SK-N-SH (cell line): Measurements from ENCODE around the gene DPYSL5. TPM values are rescaled to one million over a fixed set of nuclear protein-coding genes. Genes with fewer than 3 reads are reported as not detected.

Experiments
- CTCF ChIA-PET: fragments of 300-600, 350-600 bp; formaldehyde crosslinking; extraction: SDS; loops from one replicate; lab custom pipeline; 2021; lab: Yijun Ruan, JAX
- POLR2A ChIA-PET: fragments of 350-600 bp; sonication (Branson Sonifier 250); formaldehyde crosslinking; extraction: SDS; loops from one replicate; lab custom pipeline; 2020; ENCODE audit warnings: antibody characterized with exemption, inconsistent platforms; lab: Yijun Ruan, JAX
- DNase-seq: peaks from one replicate; pipeline ENCODE4 v3.0.0; 2012
- H2AFZ ChIP-seq: fragments of 200-600 bp; sonication (generic); 2 replicates; pipeline ENCODE4 v1.8.1; 2016; ENCODE audit warnings: antibody characterized with exemption, mild to moderate bottlenecking, low read depth
- H3F3A ChIP-seq: fragments of 200-600 bp; sonication (generic); replicated peaks from 2 replicates; pipeline ENCODE3; 2016; ENCODE audit warnings: antibody characterized with exemption, mild to moderate bottlenecking; ENCODE audit not compliant: insufficient read depth
- H3K27ac ChIP-seq, 2 experiments: fragments of 200-500 bp in 1 of 2; fragments of 200-600 bp in 1 of 2; sonication (Bioruptor generic) in 1 of 2; sonication (generic), shearing (Covaris generic) in 1 of 2; 2 replicates each; pipeline versions ENCODE4 v1.5.1 to v1.6.1; 2014 to 2016; ENCODE audit warnings: low read depth in 2 of 2, inconsistent platforms in 1 of 2, low read length in 1 of 2, mild to moderate bottlenecking in 1 of 2, mixed read lengths in 1 of 2
- H3K27me3 ChIP-seq: fragments of 200-600 bp; sonication (generic), shearing (Covaris generic); 2 replicates; pipeline ENCODE4 v1.6.1; 2016; ENCODE audit warnings: mixed run types; ENCODE audit not compliant: insufficient read depth
- H3K36me3 ChIP-seq, 2 experiments: fragments of 200-500 bp in 1 of 2; fragments of 200-600 bp in 1 of 2; sonication (Bioruptor generic) in 1 of 2; sonication (generic) in 1 of 2; replicated peaks in 1 of 2; 2 replicates each; pipeline versions ENCODE3 to v1.5.1; 2014 to 2016; ENCODE audit warnings: low read length in 1 of 2, mild to moderate bottlenecking in 1 of 2; ENCODE audit not compliant: insufficient read depth in 2 of 2, control insufficient read depth in 1 of 2
- H3K4me1 ChIP-seq, 2 experiments: fragments of 200-500 bp in 1 of 2; fragments of 200-600 bp in 1 of 2; sonication (Bioruptor generic) in 1 of 2; sonication (generic), shearing (Covaris generic) in 1 of 2; 2 replicates each; pipeline versions ENCODE4 v1.5.1 to v1.6.1; 2014 to 2016; ENCODE audit warnings: low read depth in 1 of 2, low read length in 1 of 2, mixed run types in 1 of 2; ENCODE audit not compliant: insufficient read depth in 2 of 2, control insufficient read depth in 1 of 2
- H3K4me2 ChIP-seq: fragments of 200-600 bp; sonication (generic), shearing (Covaris generic); 2 replicates; pipeline ENCODE4 v1.6.1; 2017; ENCODE audit warnings: mixed run types
- H3K4me3 ChIP-seq, 2 experiments: fragments of 200-500 bp in 1 of 2; fragments of 200-600 bp in 1 of 2; sonication (Bioruptor generic) in 1 of 2; sonication (generic), shearing (Covaris generic) in 1 of 2; 2 replicates each; pipeline versions ENCODE4 v1.5.1 to v1.8.1; 2014 to 2016; ENCODE audit warnings: low read depth in 2 of 2, inconsistent platforms in 1 of 2, low read length in 1 of 2, mild to moderate bottlenecking in 1 of 2, mixed read lengths in 1 of 2, moderate library complexity in 1 of 2
- H3K79me2 ChIP-seq: fragments of 200-600 bp; sonication (generic); 2 replicates; pipeline ENCODE4 v1.8.1; 2017; ENCODE audit warnings: mild to moderate bottlenecking; ENCODE audit not compliant: insufficient read depth
- H3K9ac ChIP-seq: fragments of 200-600 bp; sonication (generic); 2 replicates; pipeline ENCODE4 v1.6.1; 2017; ENCODE audit warnings: mixed run types
- H3K9me2 ChIP-seq: fragments of 200-600 bp; sonication (generic); 2 replicates; pipeline ENCODE4 v1.6.1; 2017; ENCODE audit warnings: mixed run types
- H3K9me3 ChIP-seq: fragments of 200-600 bp; sonication (generic); 2 replicates; pipeline ENCODE4 v1.6.1; 2017; ENCODE audit warnings: mixed run types, mild to moderate bottlenecking, moderate library complexity
- H4K20me1 ChIP-seq: fragments of 200-600 bp; sonication (generic); 2 replicates; pipeline ENCODE4 v1.6.1; 2017; ENCODE audit warnings: mild to moderate bottlenecking, mixed run types; ENCODE audit not compliant: insufficient read depth
- CHD2 ChIP-seq: fragments of 150-350 bp; IDR thresholded peaks from 2 replicates; pipeline ENCODE4 v1.6.1; 2018; ENCODE audit warnings: low read length; ENCODE audit not compliant: partially characterized antibody
- FOXJ3 ChIP-seq: sonication (generic); formaldehyde crosslinking; IDR thresholded peaks from 2 replicates; pipeline ENCODE4 v1.5.1; 2020; ENCODE audit warnings: mild to moderate bottlenecking, missing genetic modification reagents
- GABPA ChIP-seq: IDR thresholded peaks from 2 replicates; pipeline ENCODE4 v1.4.0; 2012; ENCODE audit warnings: low read depth, mild to moderate bottlenecking
- IRF3 ChIP-seq: fragments of 150-350 bp; IDR thresholded peaks from 2 replicates; pipeline ENCODE4 v1.6.1; 2016; ENCODE audit warnings: mild to moderate bottlenecking, low read depth, low read length
- MEF2A ChIP-seq: IDR thresholded peaks from 2 replicates; pipeline ENCODE4 v1.4.0; 2012; ENCODE audit warnings: low read depth, borderline replicate concordance
- RCOR1 ChIP-seq: fragments of 150-350 bp; IDR thresholded peaks from 2 replicates; pipeline ENCODE4 v1.6.1; 2017; ENCODE audit warnings: antibody characterized with exemption, low read length
- RXRA ChIP-seq: IDR thresholded peaks from 2 replicates; pipeline ENCODE4 v1.4.0; 2012; ENCODE audit warnings: low read depth, mild to moderate bottlenecking, borderline replicate concordance
- SIN3A ChIP-seq: IDR thresholded peaks from 2 replicates; pipeline ENCODE4 v1.6.1; 2012; ENCODE audit warnings: low read depth, mild to moderate bottlenecking, low read length, moderate library complexity, borderline replicate concordance
- TCF12 ChIP-seq: IDR thresholded peaks from 2 replicates; pipeline ENCODE4 v1.4.0; 2012
- TEAD4 ChIP-seq: IDR thresholded peaks from 2 replicates; pipeline ENCODE4 v1.4.0; 2012; ENCODE audit warnings: mild to moderate bottlenecking, borderline replicate concordance; ENCODE audit not compliant: insufficient read depth
- WGBS: methylation state at CpG from one replicate; pipeline ENCODE4 v1.1.6; 2017; ENCODE audit warnings: low lambda C conversion rate; 5-methylcytosine and 5-hydroxymethylcytosine counted together
- polyA plus RNA-seq, 3 experiments: library from polyadenylated mRNA; depleted of rRNA; stranded (reverse); fragments of >200 nt; gene quantifications; 2 replicates each; pipeline ENCODE4 v1.2.3, GENCODE V29; 2012
- TF ChIP-seq, protein P1 (sequence below): fragments of 200-600 bp; sonication (generic); IDR thresholded peaks from 2 replicates; pipeline ENCODE4 v1.6.1; 2017; ENCODE audit warnings: antibody characterized with exemption, mild to moderate bottlenecking, moderate library complexity
- TF ChIP-seq, protein P2 (sequence below): IDR thresholded peaks from 2 replicates; pipeline ENCODE4 v1.4.0; 2012; ENCODE audit warnings: low read depth, borderline replicate concordance

Gene DPYSL5
- polyA plus RNA-seq, 1 of the 3 experiments (the other 2 are of a cell fraction) = 0.79 TPM

- Histone ChIP-seq H3K9me3 (no peaks in the 10 kb centered on the region), H3K4me2 (no peak overlapping the region), H3K4me1 (no peaks in the 10 kb centered on the region), H3K79me2 (no peaks in the 10 kb centered on the region), H3K27me3 (no peaks in the 10 kb centered on the region), H3K27ac (no peak overlapping the region), H3K9ac (no peak overlapping the region), H3K9me2 (no peaks in the 10 kb centered on the region), H3K36me3 (no peaks in the 10 kb centered on the region), H4K20me1 (no peaks in the 10 kb centered on the region; the same call in 1 of the 2 replicates), H2AFZ (no peak overlapping the region), H3F3A (no peaks in the 10 kb centered on the region), H3K4me3 (no peak overlapping the region)
- ChIA-PET CTCF (interaction anchor here (0.9 to 25.8 kb wide), 8 partner anchors 10 to 151 kb away, joined by 3 to 257 read pairs (median 5); no protein-coding TSS in a partner anchor), POLR2A (no interaction called here)
- WGBS = 93% methylated on average over 10 of the region's 10 CpGs
- no peak for TF ChIP-seq RXRA
- no peak for DNase-seq
Observed at GRCh38 chr2:26997394-26997793, 149.5 kb downstream of the DPYSL5 start.

DNA sequence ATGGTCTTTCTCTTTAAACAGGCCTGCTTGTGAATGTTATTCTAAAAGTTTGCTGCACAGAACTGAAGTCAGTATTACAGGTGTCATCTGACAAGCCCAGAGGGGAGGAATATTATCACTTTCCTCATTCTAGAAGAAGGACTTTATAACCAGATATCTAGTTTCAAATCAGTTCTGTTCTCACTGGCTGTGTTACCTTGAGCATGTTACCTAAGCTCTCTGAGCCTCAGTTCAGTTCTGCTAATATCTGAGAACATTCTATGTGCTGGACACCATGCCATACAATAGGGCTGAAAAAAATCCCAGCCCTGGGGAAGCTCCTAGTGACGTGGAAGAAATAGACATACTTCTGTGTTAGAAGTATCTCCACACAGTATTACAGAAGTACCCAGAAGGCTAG, 150.4 kb downstream of the DPYSL5 start:
- no peaks in the 10 kb centered on the region for H3K4me1 ChIP-seq
- POLR2A ChIA-PET = interaction anchor here (0.6 kb wide), 1 partner anchor 365 kb away, joined by 3 read pairs; no protein-coding TSS in a partner anchor
- DNase-seq = no peak
- H3K79me2 ChIP-seq = no peaks in the 10 kb centered on the region
- WGBS = 67% methylated on average over 1 of the region's 1 CpG
- no peaks in the 10 kb centered on the region for H3K9me3 ChIP-seq
- no peak for TF ChIP-seq IRF3
- no peak for TF ChIP-seq RXRA
- TF ChIP-seq CHD2 = no peak
- TF ChIP-seq, protein P1, sequence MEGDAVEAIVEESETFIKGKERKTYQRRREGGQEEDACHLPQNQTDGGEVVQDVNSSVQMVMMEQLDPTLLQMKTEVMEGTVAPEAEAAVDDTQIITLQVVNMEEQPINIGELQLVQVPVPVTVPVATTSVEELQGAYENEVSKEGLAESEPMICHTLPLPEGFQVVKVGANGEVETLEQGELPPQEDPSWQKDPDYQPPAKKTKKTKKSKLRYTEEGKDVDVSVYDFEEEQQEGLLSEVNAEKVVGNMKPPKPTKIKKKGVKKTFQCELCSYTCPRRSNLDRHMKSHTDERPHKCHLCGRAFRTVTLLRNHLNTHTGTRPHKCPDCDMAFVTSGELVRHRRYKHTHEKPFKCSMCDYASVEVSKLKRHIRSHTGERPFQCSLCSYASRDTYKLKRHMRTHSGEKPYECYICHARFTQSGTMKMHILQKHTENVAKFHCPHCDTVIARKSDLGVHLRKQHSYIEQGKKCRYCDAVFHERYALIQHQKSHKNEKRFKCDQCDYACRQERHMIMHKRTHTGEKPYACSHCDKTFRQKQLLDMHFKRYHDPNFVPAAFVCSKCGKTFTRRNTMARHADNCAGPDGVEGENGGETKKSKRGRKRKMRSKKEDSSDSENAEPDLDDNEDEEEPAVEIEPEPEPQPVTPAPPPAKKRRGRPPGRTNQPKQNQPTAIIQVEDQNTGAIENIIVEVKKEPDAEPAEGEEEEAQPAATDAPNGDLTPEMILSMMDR = no peak
- no peak for TF ChIP-seq SIN3A
- no peak for TF ChIP-seq GABPA
- TF ChIP-seq, protein P2, sequence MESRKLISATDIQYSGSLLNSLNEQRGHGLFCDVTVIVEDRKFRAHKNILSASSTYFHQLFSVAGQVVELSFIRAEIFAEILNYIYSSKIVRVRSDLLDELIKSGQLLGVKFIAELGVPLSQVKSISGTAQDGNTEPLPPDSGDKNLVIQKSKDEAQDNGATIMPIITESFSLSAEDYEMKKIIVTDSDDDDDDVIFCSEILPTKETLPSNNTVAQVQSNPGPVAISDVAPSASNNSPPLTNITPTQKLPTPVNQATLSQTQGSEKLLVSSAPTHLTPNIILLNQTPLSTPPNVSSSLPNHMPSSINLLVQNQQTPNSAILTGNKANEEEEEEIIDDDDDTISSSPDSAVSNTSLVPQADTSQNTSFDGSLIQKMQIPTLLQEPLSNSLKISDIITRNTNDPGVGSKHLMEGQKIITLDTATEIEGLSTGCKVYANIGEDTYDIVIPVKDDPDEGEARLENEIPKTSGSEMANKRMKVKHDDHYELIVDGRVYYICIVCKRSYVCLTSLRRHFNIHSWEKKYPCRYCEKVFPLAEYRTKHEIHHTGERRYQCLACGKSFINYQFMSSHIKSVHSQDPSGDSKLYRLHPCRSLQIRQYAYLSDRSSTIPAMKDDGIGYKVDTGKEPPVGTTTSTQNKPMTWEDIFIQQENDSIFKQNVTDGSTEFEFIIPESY = no peak
- TF ChIP-seq FOXJ3 = no peak
- no peak for TF ChIP-seq TEAD4
- TF ChIP-seq MEF2A = no peak
- TF ChIP-seq TCF12 = no peak
- TF ChIP-seq RCOR1 = no peak
- H3K9ac ChIP-seq = no peak overlapping the region
- H3K9me2 ChIP-seq = no peaks in the 10 kb centered on the region
- no peaks in the 10 kb centered on the region for H3K36me3 ChIP-seq
- CTCF ChIA-PET = interaction anchor here (0.9 to 25.8 kb wide), 9 partner anchors 9 to 152 kb away, joined by 3 to 257 read pairs (median 3); no protein-coding TSS in a partner anchor
- H3F3A ChIP-seq = no peaks in the 10 kb centered on the region
- H4K20me1 ChIP-seq = no peaks in the 10 kb centered on the region; the same call in 1 of the 2 replicates
- no peak overlapping the region for H3K4me3 ChIP-seq
- H3K4me2 ChIP-seq = no peak overlapping the region
- no peak overlapping the region for H2AFZ ChIP-seq
- no peaks in the 10 kb centered on the region for H3K27me3 ChIP-seq
- H3K27ac ChIP-seq = no peak overlapping the region

Other genes with a start within 250 kb of the DPYSL5 start
- gene CIB4, start 206.8 kb upstream of the DPYSL5 start, polyA plus RNA-seq (2012; rRNA removed) = not detected in 2 replicates
- 0.16 and 0.31 TPM in 2 replicates for gene KCNK3, start 155.4 kb upstream of the DPYSL5 start, polyA plus RNA-seq (2012; rRNA removed)
- 15.9 and 16.0 TPM in 2 replicates for gene SLC35F6, start 83.8 kb upstream of the DPYSL5 start, polyA plus RNA-seq (2012; rRNA removed)
- gene CENPA, start 62.1 kb upstream of the DPYSL5 start, polyA plus RNA-seq (2012; rRNA removed) = 17.0 and 19.5 TPM in 2 replicates
- gene MAPRE3, start 122.5 kb downstream of the DPYSL5 start, polyA plus RNA-seq (2012; rRNA removed) = 20.2 and 24.4 TPM in 2 replicates
- 69.4 and 80.2 TPM in 2 replicates for gene TMEM214, start 184.8 kb downstream of the DPYSL5 start, polyA plus RNA-seq (2012; rRNA removed)
- gene AGBL5, start 203.5 kb downstream of the DPYSL5 start, polyA plus RNA-seq (2012; rRNA removed) = 45.5 and 47.8 TPM in 2 replicates
- 876 and 1,851 TPM in 2 replicates for gene OST4, start 223.5 kb downstream of the DPYSL5 start, polyA plus RNA-seq (2012; rRNA removed)
- gene EMILIN1, start 230.5 kb downstream of the DPYSL5 start, polyA plus RNA-seq (2012; rRNA removed) = 184 and 286 TPM in 2 replicates
- 6.5 and 10.3 TPM in 2 replicates for gene KHK, start 238.6 kb downstream of the DPYSL5 start, polyA plus RNA-seq (2012; rRNA removed)